ENCODE data around the gene TMEM213.

The TMEM213 gene

GRCh38 chr7:138876326-138876725 lies 78.5 kb downstream of the TMEM213 start:
- DNase-seq (ENCODE audit: low spot score) = no peak

GRCh38 chr7:138878051-138878450 lies 80.3 kb downstream of the TMEM213 start:
- no peak for DNase-seq (ENCODE audit: low spot score)

GRCh38 chr7:138878856-138879255 lies 81.1 kb downstream of the TMEM213 start:
- no peak for DNase-seq (ENCODE audit: low spot score)

GRCh38 chr7:138879356-138879755 lies 81.6 kb downstream of the TMEM213 start:
- DNase-seq (ENCODE audit: low spot score) = no peak

GRCh38 chr7:138880881-138881578 lies 83.2 kb downstream of the TMEM213 start:
- DNase-seq (ENCODE audit: low spot score) = no peak

GRCh38 chr7:138881579-138882188 lies 83.9 kb downstream of the TMEM213 start:
- no peak for DNase-seq (ENCODE audit: low spot score)

GRCh38 chr7:138882249-138882648 lies 84.5 kb downstream of the TMEM213 start:
- no peak for DNase-seq (ENCODE audit: low spot score)

- no peak for DNase-seq (ENCODE audit: low spot score)
These were observed 87.8 kb downstream of the TMEM213 start for GRCh38 chr7:138885383-138886147.

GRCh38 chr7:138886501-138886917 lies 88.7 kb downstream of the TMEM213 start:
- peak; percentile 58 for DNase-seq (ENCODE audit: low spot score)

- no peak for DNase-seq (ENCODE audit: low spot score)
These were observed 89.4 kb downstream of the TMEM213 start for GRCh38 chr7:138887085-138887710.

All from HuH-7 (cell line).